Choroid plexus epithelial cell (primary cell): ENCODE measurements around the gene ARHGAP42.

ENCODE experiments used
- DNase-seq: peaks from one replicate; pipeline ENCODE4 v3.0.0-alpha.2; 2010; ENCODE audit warnings: low read depth
- H3K4me3 ChIP-seq: 2 replicates; pipeline ENCODE4 v1.5.1; 2011; ENCODE audit warnings: low read depth, mild to moderate bottlenecking, control low read depth, low read length, moderate library complexity
- CTCF ChIP-seq: conservative IDR thresholded peaks from 2 replicates; pipeline ENCODE4 v1.5.1; 2011; ENCODE audit warnings: low read depth, mild to moderate bottlenecking, control low read depth, inconsistent platforms, low read length, moderate library complexity

The ARHGAP42 gene

GRCh38 chr11:100851147-100851546 is 164.1 kb downstream of the ARHGAP42 start:
- TF ChIP-seq CTCF = no peak
- peak; percentile 39 for DNase-seq
- H3K4me3 ChIP-seq = no peak overlapping the region

- no peak overlapping the region for H3K4me3 ChIP-seq
- TF ChIP-seq CTCF = no peak
- no peak for DNase-seq
Measured at GRCh38 chr11:100851584-100852152, 164.6 kb downstream of the ARHGAP42 start.

GRCh38 chr11:100855466-100856067 is 168.5 kb downstream of the ARHGAP42 start:
- peak; percentile 58 for TF ChIP-seq CTCF
- H3K4me3 ChIP-seq = no peak overlapping the region
- DNase-seq = peak; percentile 84

- TF ChIP-seq CTCF = no peak
- peak; percentile 23 for DNase-seq
- H3K4me3 ChIP-seq = no peak overlapping the region
Measured at GRCh38 chr11:100857236-100858005, 170.3 kb downstream of the ARHGAP42 start.

- H3K4me3 ChIP-seq = no peak overlapping the region
- no peak for DNase-seq
- TF ChIP-seq CTCF = no peak
Measured at GRCh38 chr11:100860318-100861155, 173.4 kb downstream of the ARHGAP42 start.

- no peak for DNase-seq
- no peak for TF ChIP-seq CTCF
- no peak overlapping the region for H3K4me3 ChIP-seq
Measured at GRCh38 chr11:100861212-100861611, 174.1 kb downstream of the ARHGAP42 start.
